HG02840 (cell line): ENCODE data around the gene PODN.

Source experiments
- ATAC-seq: cut with Tn5 transposase; IDR thresholded peaks from one replicate; pipeline ENCODE4 v1.9.1; 2021; ENCODE audit warnings: mild to moderate bottlenecking, moderate library complexity, moderate number of reproducible peaks; ENCODE audit not compliant: unreplicated experiment, low FRiP score

The PODN gene

DNA sequence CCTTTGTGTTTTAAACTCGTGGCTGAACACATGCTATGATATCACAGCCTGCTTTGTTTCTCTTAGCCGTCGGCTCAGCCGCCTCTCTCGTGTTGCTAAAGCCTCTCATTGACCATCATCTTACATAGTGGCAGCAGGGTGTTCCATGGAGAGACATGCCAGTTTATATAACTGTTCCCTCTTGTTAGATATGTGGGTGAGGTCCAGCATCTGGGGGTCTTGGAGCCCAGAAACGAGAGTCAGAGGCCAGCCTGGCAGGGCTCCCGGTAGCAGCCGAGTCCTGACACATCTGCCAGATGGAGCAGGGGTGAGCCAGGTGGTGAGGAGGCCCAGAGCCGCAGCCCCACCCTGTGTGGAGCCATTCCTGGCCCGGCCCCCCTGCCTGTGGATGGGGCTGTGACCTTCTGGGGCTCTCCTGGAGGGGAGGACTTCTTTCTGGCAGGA lies 11.9 kb downstream of the PODN start:
- ATAC-seq: no peak

- no peak for ATAC-seq
These were observed 12.5 kb downstream of the PODN start for GRCh38 chr1:53074313-53075154.

GRCh38 chr1:53075206-53075605 lies 13.2 kb downstream of the PODN start:
- ATAC-seq: no peak

DNA sequence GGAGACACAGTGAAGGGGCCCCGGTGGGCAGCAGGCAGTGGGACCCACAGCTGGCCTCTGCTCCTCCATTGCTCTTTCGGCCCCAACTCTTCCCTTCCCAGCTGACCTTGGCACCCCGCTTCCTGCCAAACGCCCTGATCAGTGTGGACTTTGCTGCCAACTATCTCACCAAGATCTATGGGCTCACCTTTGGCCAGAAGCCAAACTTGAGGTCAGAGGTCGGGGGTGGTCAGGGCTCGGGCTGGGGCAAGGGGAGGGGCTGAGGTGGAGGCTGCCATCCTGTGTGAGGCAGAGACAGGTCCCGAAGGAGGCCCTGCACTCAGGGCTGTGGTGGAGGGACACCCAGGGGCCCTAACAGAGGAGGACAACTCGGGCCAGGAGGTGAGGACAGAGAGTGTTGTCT lies 13.7 kb downstream of the PODN start:
- ATAC-seq: no peak

DNA sequence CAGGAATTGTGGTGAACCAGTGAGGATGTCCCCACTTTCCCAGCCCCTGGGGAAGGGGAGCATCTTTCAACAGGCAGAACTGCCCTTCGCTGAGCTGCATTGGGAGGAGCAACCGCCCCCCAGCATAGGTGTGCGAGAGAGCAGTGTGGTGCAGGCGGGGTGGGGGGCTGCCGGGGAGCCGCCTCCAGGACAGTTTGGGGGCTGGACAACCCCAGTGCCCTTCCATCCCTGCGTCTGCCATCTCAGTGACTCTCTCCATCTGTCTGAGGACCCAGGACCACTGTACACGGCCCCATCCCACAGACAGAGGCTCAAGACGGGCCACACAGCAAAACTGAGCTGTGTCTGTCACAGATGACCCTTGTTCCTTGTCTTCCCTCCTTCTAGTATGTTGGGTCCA lies 14.2 kb downstream of the PODN start:
- no peak for ATAC-seq

DNA sequence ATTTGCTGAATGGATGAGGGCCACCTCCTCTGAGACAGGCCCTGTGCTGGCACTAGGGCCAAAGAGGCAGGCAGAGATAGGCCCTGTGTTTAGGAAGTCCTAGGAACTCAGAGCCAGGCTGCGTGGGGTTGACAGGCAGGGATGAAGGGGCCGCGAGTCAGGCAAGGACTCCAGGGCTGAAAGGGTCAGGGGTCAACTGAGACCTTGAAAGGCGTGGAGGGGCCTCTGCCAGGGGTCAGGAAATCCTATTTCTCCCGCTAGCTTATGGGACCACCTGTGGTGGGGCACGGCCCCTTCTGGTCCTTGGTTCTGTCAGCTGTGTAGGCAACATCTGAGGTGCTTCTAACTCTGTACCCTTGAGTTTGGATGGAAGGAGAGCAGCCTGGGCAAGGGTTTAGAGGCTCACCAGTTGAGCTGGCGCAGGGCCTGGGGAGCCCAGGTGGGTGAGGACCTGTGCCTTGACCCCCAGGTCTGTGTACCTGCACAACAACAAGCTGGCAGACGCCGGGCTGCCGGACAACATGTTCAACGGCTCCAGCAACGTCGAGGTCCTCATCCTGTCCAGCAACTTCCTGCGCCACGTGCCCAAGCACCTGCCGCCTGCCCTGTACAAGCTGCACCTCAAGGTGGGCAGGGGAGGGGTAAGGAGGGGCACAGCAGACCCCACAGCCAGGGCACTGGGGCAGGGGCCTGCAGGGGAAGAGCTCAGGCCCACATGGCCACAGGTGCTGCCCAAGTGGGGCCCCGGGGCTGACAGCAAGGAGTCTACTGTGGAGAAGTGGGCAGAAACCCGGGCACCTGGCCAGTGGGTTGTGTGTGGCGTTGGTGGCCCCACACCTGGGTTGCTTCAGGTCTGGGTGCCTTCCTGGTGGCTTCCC lies 14.9 kb downstream of the PODN start:
- ATAC-seq: no peak

GRCh38 chr1:53077599-53077965 lies 15.6 kb downstream of the PODN start:
- ATAC-seq: no peak

- ATAC-seq: no peak
These were observed 16.5 kb downstream of the PODN start for GRCh38 chr1:53078333-53079101.

DNA sequence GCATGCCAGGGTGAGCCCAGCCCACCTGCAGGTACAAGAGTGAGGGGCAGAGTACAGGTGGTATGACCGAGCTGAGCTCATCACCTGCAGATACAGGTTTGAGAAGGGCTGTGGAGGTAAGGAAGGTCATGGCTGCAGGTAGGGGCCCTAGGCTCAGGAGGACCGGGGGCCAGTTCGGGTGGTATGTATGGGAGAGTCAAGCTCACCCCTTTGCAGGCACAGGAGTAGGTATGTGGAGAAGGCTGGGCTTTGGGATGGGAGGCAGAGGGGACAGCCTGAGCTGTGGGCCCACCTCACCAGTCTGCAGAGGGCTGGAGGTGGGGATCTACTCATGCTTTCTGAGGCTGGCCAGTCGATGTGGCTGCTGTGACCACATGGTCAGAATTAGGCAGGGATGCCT lies 17.2 kb downstream of the PODN start:
- no peak for ATAC-seq

GRCh38 chr1:53080041-53080440 lies 18.0 kb downstream of the PODN start:
- no peak for ATAC-seq

- no peak for ATAC-seq
These were observed 18.8 kb downstream of the PODN start for GRCh38 chr1:53080769-53081168.

DNA sequence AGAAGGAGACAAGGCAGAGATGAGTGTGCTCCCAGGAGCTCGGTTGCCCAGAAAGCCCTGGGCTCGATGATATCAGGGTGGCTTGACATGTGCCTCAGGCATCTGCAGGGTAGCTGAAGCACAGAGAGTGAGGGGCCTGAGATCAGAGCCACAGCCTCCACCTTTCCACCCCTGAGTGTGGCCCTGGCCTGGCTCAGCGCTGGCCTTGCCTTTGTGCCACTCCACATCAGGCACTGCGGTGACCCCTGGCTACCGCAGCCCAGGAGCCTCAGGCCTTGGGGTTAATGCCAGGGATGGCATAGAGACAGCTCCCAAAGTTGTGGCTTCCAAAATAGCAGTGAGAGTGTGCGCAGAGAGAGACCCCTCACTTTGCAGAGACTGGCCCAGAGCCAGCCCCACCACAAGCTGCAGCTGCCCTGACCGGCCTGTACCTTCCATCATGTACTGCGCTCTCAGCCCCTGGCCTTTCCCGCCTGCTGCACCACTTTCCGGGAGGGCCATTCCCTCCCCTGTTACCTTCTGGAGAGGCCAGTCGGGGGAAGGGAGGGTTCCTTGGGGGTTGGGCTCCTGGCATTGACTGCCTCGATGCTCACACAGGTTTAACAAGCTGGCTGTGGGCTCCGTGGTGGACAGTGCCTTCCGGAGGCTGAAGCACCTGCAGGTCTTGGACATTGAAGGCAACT lies 19.5 kb downstream of the PODN start:
- no peak for ATAC-seq

DNA sequence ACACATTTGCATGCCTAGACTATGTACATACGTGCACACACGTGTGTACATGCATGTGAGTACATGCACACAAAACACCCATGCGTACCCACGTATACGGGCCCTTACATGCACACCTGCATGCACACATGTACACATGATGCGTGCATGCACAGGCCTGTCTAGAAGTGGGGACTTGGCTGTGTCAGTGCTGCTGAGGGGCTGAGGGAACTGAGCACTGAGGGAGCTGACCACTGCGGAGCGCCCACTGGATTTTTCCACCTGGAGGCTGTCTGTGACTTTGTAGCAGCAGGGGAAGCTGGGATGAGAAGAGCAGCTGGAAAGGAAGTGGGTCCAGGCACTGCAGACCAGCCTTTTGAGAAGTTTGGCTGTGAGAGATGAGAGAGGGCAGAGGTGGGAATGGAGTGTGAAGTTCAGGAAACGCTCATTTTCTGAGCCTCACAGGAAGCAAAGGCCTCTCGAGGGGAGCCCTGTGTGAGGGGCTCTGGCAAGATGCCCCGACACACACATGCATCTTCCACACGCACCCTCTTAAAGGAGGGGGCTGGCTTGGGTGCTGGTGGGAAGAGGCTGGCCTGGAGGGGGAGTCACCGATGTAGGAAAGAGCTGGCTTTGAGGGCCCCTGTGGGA lies 20.9 kb downstream of the PODN start:
- no peak for ATAC-seq

DNA sequence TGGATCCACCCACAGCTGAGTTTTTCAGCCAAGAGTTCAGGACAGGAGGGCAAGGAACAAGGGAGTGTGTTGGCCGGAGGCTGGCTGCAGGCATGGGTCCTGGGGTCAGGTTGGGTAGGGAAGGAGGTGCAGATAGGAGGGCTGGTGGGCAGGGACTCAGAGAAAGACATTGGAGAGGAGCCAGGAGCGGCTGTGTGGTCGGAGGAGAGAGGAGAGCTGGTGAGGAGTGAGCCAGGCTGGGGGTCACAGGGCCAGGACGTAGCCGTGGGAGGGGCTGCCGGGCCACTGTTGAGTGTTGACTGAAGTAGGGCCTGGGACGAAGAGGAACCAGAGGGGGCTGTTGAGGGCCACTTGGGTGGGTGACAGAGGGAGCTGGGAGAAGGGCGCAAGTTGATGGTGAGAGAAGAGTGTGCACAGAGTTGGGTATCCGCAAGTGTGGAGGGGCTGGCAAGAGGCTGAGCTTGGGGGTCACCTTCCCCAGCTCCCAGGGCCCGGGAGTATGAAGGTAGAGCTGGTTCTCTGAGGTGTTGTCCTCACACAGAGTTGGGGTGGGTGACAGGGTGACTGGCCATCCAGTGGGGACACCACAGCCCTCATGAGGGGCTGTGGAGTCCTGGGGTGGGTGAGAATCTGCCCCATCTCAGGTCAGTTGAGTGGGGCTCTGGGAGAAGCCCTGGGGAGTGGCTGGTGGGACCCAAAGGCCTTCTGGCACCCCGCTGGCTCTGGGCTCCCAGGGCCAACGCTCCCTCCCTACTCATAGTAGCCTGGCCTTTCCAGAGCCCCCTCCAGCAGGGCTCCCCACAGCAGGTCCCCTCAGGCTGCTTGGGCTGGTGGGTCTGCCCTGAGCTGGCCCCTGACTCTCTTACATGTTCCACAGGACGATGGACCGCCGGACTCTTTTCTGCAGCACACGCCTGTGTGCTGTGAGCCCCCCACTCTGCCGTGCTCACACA lies 21.9 kb downstream of the PODN start:
- ATAC-seq: no peak

GRCh38 chr1:53084589-53084971 lies 22.6 kb downstream of the PODN start:
- no peak for ATAC-seq

GRCh38 chr1:53085405-53085804 lies 23.4 kb downstream of the PODN start:
- ATAC-seq: no peak

DNA sequence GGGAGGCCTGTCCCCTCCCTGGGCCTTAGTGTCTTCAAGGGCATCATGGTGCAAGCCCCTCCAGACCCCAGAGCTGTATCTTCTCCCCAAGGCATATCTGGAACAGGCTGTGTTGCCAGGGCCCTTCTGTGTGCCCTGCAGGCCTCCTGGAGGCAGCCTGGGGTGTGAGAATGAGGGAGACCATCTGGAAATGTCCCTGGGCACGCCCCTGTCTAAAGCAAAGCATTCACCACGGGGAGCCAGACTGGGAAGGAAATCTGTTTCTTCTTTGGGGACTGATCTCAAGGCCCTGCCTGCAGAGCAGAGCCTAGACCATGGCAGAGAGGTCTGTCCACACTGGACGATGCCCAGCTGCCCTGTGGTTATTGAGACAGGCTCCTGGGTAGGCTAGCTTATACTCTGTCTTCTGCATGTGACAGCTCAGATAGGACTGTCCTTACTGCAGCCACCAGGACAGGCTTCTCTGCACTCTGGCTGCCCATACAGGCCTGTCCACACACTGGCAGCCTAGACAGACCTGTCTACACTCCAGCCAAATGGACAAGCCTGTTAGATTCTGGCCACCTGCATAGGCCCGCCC lies 24.6 kb downstream of the PODN start:
- ATAC-seq: no peak
